ENCODE data around the gene GPBP1L1.
"Not testable (repeated sequence)": the region's sequence is repeated elsewhere in the genome, so short reads cannot be mapped to it uniquely, and the experiment has no call there.

GPBP1L1 gene

GRCh38 chr1:45686288-45687013, at the start of gene GPBP1L1:
Gene GPBP1L1, minus strand, starts transcription at chr1:45686533. Its CDS starts 27,446 bp downstream, at chr1:45659087.
- DNase-seq = peak; percentile 97

GRCh38 chr1:45730780-45731319, 44.5 kb upstream of the GPBP1L1 start:
- DNase-seq = no peak

GRCh38 chr1:45730075-45730779, 43.9 kb upstream of the GPBP1L1 start:
- DNase-seq = no peak

GRCh38 chr1:45726007-45726406, 39.7 kb upstream of the GPBP1L1 start:
- DNase-seq = not testable (repeated sequence)

GRCh38 chr1:45723248-45723930, 37.1 kb upstream of the GPBP1L1 start:
- DNase-seq = no peak

GRCh38 chr1:45722809-45723208, 36.5 kb upstream of the GPBP1L1 start:
- no peak for DNase-seq

- no peak for DNase-seq
Observed at GRCh38 chr1:45721207-45721606, 34.9 kb upstream of the GPBP1L1 start.

- no peak for DNase-seq
Observed at GRCh38 chr1:45718289-45718688, 32.0 kb upstream of the GPBP1L1 start.

- DNase-seq = not testable (repeated sequence)
Observed at GRCh38 chr1:45717386-45717785, 31.1 kb upstream of the GPBP1L1 start.

GRCh38 chr1:45716700-45717099, 30.4 kb upstream of the GPBP1L1 start:
- DNase-seq = no peak

GRCh38 chr1:45713711-45714110, 27.4 kb upstream of the GPBP1L1 start:
- no peak for DNase-seq

- DNase-seq = no peak
Observed at GRCh38 chr1:45704637-45705036, 18.3 kb upstream of the GPBP1L1 start.

GRCh38 chr1:45694823-45695222, 8.5 kb upstream of the GPBP1L1 start:
- DNase-seq = no peak

GRCh38 chr1:45693811-45694210, 7.5 kb upstream of the GPBP1L1 start:
- DNase-seq = not testable (repeated sequence)

GRCh38 chr1:45687754-45688740, 1.7 kb upstream of the GPBP1L1 start, which contains the start of gene TMEM69:
Gene TMEM69, plus strand, starts transcription at chr1:45688181. Its CDS starts 2,888 bp downstream, at chr1:45691069.
- peak; percentile 83 for DNase-seq

GRCh38 chr1:45687014-45687753, 851 bp upstream of the GPBP1L1 start:
- peak; percentile 98 for DNase-seq

GRCh38 chr1:45686015-45686287, 382 bp downstream of the GPBP1L1 start:
- peak; percentile 68 for DNase-seq

GRCh38 chr1:45685308-45686014, 872 bp downstream of the GPBP1L1 start:
- DNase-seq = no peak

- no peak for DNase-seq
Observed at GRCh38 chr1:45684402-45684801, 1.9 kb downstream of the GPBP1L1 start.

- no peak for DNase-seq
Observed at GRCh38 chr1:45682942-45683341, 3.4 kb downstream of the GPBP1L1 start.

- no peak for DNase-seq
Observed at GRCh38 chr1:45679123-45679522, 7.2 kb downstream of the GPBP1L1 start.
